GM19099 (cell line): ENCODE results near the gene DNAJB4.

Experiments used
- POLR2A ChIP-seq: IDR thresholded peaks from 3 replicates; pipeline ENCODE4 v1.6.1; 2011; ENCODE audit warnings: low read depth; ENCODE audit not compliant: insufficient read length; ENCODE audit errors: extremely low read depth

DNAJB4 gene

DNA sequence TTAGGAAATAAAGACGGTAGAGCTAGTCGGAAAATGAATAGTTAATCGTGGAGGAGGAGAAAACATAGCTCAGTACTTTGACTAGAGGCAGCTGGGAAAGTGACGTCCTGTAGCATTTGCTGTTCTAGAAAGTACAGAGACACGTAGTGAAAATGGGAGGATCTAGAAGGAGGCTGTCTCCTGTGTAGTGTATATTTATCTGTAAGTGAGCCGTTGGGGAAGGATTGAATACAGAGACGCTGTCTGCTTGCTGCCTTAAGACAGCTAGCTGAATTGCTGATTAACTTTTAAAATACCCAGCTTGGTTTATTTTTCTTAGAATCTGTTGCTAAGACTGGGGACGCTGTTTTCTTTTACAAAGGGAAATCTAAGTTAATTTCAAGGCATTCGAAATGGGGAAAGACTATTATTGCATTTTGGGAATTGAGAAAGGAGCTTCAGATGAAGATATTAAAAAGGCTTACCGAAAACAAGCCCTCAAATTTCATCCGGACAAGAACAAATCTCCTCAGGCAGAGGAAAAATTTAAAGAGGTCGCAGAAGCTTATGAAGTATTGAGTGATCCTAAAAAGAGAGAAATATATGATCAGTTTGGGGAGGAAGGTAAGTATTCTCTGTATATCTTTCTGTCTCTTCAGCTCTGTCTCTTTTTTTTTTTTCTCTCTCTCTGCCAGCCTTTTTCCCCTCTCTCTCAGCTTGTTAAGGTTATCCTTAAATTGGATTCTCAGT is at the start of gene DNAJB4:
Gene DNAJB4 (plus strand): TSS at position 221 of the 729 bp plus-strand sequence. CDS start 172 bp downstream, at position 393.
- peak; percentile 70 for TF ChIP-seq POLR2A

DNA sequence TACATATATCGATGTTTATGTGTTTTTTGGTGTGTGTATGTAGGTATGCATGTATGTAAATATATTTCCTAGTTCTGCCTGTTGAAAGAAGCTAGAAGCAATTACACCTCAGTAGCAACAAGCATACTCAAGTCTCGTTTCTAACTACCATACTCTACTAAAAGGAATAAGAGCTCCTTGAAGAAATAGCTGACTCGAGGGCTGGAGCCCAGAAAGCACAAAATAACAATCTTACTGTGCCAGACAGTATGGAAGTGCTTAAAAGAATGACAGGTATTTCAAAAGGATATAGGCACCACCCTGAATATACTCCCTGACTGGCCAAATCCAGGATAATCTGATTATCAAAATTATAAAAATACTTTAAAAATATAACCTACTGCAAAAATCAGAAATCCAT is 49.0 kb upstream of the DNAJB4 start:
- no peak for TF ChIP-seq POLR2A

DNA sequence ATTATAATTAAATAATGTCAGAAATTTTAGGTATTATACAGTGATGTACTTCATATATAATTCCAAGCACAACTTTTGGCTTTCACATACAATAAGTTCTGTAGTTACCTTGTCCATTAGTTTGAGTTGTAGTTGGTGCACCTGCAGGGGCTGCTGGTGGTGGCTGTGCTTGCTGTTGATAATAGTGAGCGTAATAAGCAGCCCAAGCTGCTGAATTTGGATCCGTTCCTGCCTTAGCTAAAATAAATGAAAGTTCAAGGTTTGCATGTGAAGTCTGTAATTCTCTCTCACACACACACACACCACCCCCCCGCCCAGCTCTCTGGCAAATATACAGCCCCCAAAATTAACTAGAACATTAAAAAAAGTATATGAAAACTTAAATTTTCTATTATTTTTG is 48.3 kb upstream of the DNAJB4 start:
- no peak for TF ChIP-seq POLR2A

DNA sequence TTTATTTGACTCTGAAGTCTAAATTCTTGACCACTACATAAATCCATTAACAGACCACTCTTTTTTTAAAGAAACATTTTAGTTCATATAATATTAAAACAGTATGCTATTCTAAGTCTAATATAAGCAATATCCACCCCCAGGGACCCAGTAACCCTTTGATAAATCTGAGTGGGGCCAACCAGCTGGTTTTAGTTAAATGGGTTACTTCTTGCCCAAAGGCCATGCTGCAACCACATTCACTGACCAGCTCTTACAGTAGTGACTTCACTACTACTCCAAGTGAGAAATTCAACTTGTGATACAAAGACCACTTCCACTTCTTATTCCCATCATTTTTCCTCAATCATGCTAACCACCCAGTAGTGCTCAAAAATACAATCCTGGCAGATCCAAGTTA is 46.3 kb upstream of the DNAJB4 start:
- no peak for TF ChIP-seq POLR2A

DNA sequence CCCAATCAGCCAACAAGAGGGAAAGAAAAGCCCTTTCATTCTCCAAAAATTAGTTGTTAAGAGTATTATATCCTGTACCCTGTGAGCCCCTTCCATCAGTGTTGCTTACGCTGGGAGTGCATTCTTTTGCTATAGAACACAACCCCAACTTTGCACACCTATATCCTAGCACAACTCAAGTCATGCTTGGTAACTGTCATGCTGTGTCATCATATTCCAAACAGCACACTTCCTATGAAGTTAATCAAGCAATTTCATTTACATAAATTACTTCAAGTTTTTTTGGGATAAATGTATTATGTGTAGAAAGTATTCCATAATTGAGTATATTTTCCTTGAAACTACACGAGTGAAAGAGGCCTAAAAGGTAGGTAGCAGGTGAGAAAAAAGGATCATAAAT is 45.9 kb upstream of the DNAJB4 start:
- TF ChIP-seq POLR2A = no peak

DNA sequence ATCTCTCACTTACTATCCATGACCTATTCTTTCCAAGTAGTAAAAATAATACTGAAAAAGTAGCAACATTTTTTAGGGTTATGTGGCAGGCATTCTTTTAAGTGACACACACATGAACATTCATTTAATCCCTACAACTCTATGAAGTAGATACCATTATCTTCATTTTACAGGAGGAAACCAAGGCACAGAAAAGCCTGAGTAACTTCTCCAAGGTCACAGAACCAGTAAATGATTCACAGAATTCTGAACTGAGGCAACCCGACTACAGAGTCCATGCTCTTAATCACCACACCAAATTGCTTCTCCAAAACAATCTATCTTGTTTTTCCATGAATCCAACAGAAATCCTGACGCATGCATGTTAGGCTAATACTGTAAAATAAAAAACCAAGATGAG is 43.3 kb upstream of the DNAJB4 start:
- TF ChIP-seq POLR2A = no peak

DNA sequence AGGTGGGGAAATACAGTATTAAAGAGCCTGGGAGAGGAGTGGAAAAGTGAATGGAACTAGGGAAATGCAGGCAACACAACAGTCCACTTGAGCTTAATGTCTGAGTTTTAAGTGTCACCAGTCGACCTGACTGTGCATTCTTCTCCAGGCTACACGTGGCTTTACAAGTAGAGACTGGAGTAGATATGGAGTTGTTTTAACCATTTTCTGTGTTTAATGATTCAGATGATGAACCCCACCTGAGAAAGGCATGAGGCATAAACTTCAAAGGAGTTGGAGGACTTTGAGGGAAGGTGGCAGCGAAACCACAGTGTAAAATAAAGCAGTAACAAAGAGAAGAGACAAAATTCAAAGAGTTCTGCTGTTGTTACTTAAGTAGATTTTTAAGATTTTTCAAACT is 38.4 kb upstream of the DNAJB4 start:
- TF ChIP-seq POLR2A = no peak

DNA sequence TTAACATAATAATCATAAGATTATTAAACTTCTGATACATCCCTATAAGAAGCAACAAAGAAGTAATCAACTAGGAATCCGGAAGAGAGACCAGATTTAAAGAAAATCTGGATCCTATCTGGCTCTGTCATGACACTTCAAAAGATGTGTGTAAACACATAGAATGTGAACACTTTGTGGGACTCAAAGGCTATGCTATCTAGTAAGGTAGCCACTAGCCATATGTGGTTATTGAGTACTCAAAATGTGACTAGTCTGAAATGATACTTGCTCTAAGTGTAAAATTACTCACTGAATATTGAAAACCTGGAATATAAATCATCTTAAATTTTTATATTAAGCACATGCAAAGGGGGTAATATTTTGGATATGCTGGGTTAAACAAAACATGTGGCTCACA is 34.5 kb upstream of the DNAJB4 start:
- TF ChIP-seq POLR2A = no peak

DNA sequence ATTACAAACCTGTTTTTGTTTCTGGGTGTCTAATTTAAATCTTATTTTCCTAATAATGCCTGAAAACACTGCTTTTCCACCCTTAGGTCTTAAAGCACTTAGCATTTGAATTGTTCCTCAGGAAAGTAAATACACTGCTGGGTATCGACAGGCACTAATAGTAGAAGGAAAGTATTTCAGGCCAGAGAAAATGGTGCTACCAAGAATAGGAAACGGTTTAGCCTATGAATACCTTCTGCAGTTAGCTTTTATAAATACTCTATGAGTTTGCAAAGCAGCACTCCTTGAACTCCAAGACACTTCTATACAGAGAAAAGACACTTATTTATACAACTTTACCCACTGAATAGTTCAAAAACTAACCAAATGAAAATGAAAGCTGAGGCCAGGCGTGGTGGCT is 32.7 kb upstream of the DNAJB4 start:
- no peak for TF ChIP-seq POLR2A

DNA sequence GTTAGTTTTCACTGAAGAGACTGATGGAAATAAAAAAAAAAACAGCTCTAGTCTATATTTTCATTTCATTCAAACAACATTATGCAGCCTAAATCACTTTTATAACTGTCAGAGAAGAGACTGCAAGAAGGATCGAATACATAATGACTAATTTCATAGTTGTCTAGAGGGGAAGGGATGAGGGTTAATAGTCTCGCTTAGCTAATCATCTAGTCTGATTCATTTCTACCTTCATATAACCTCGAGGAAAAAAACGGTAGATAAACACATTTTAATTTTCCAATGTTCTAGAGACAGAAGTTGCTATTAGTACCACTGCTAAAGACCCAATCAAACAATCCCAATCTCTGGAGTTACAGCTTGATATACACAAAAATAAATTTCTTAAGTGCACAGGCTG is 29.4 kb upstream of the DNAJB4 start:
- no peak for TF ChIP-seq POLR2A

DNA sequence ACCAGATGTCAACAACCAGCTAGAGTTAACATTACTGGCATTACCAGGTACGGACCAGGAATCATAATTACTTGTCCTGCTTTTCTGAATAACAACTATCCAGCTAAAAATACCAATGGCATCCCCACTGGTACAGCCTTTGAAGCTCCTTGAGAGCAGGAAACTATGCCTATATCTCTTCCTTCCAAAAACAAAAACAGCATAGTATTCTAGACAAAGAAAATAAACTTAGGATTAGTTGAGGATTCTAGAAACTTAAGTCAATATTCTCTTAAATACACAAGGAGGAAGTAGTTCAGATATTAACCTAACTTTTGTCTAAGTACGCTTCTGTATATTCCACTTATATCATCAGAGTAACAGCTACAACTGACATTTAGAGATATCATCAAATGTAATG is 28.8 kb upstream of the DNAJB4 start:
- TF ChIP-seq POLR2A = no peak

DNA sequence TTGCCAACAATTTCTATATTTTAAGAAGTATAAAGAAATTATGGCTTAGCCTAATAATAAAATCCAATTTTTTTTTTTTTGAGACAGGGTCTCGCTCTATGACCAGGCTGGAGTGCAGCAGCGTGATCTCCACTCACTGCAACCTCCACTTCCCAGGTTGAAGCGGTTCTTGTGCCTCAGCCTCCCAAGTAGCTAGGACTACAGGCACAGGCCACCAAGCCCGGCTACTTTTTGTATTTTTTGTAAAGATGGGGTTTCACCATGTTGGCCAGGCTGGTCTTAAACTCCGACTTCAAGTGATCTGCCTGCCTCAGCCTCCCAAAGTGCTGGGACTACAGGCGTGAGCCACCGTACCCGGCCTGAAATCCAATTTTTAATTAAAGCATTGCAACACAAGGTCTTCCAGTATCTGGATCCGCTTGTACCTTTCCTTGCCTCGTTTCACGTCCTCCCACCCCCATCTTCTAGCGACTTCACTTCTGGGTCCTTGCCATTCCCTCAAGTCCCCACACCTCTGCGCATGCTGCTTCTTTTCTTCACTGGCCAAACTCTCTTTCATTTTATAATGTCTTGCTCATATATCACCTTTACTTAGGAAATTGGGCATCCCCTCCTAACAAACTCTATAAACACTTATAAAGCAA is 28.2 kb upstream of the DNAJB4 start:
- no peak for TF ChIP-seq POLR2A

DNA sequence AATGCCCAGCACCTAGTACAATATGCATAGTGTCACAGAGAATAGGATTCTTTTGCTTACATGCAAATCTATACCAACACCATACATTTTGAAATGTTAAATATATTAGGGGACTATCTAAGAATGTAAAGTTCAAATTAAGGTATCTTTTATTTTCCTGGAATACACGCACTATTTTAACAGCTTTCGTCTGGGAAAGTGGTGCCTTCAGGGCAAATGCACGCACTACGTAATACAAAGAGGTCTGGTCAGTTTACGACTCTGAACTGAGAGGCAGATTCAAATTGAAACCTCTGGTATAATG is 26.8 kb upstream of the DNAJB4 start:
- no peak for TF ChIP-seq POLR2A

DNA sequence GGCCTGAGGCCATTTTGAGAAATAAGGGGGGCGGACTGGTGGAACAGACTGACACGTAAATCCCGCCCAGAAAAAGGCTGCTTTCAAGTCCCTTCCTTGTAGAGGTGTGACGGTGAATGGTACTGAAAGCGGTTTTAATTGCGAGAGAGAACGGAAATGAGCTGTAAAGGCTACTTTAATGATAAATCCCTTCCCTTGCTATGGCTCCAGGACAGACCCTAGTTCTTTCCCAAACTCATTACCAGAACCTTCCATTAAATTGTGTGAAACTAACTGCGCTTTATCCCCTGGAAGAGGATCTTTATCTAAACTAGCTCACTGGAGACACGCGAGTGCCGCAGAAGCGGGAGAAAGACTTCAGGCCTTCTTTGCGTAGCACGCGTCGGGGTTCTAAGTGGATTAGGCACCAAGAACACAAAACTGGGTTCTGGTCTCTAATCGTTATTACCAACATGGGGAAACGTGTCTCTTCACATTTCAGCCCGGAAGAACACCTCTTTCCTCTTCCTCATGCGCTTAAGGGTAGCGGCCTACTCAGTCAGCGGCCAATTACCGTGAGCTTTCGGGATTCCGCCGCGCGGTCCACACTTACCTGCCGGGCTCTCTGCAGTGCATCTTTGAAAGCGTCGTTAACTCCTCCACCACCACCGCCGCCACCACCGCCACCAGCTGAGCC is 26.3 kb upstream of the DNAJB4 start:
- TF ChIP-seq POLR2A = peak; percentile 76

DNA sequence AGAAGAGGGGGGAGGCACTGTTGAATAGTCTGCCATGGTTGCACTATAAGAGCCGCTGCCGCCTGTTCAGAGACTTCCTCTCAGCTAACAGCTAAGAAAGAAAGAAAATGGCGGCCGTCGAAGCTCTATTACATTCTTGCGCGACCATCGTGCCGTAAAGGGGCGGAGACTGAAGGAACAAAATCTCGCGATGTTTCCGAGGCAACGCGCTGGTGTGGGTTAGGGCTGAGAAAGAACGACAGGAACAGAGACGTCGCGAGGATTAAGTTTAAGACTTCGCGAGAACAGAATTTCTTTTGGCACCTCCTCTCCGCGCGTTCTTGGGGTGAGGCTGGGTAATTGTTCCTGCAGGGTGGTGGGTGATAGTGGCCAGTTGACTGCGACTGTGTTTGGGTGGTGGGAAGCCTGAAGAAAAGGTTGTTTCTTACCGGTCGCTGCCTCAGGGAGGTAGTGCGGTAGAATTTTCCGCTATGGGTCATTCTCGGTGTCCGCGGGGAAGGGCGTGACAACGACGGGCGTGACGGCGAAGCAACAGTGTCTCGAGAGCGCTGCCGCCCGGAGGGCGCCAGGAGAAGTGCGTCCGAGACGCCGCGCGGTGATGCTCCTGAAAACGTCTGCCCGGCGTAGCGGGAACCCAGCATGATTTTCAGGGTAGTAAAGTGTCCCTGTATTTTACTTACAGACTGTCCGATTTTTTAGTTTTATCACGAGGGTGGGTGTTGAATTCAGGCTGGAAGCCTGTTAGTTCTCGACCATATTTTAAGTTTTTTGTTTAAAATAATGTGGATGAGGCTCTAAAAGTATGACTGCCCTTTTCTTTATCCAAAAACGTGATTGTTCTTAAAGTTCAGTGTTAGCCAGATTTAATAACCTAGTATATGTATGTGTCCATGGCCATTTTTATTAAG is 25.5 kb upstream of the DNAJB4 start, which contains the start of gene FUBP1:
Gene FUBP1 (minus strand): TSS at position 104 of the 908 bp plus-strand sequence. CDS start 68 bp downstream, at position 36.
- peak; percentile 97 for TF ChIP-seq POLR2A

DNA sequence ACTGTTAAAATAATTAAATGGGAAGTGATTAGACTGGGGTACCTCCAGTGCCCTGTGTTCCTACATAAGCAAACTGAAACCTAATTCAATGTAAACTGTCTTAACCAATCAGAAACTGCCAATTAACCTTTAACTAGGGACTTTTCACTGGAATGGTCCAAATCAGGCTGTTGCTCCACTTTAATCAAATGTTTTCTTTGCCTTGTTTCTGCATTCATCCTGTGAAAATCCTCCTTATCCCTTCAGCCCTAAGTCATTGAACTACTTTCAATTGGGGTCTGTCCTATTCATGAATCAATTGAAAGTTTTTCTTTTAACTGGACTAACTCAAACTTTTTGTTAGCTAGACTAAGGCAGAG is 20.8 kb upstream of the DNAJB4 start:
- no peak for TF ChIP-seq POLR2A

DNA sequence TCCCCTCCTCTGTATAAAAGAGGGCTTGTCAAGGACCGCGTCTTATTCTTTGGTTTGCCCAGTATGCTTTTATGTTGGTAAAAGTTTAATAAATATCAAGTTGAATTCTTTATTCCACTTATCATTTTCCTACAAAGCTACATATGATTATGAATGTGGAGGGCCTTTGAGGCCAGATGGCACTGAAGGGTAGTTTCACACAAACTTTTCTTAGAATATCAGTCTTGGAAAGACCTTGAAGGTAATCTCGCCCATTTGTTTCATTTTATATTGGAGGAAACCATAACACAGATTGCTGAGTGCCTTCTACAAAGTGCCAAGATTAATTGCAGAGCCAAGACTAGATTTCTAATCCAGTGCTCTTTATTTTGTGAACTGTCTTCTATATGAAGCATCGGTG is 20.1 kb upstream of the DNAJB4 start:
- no peak for TF ChIP-seq POLR2A
